ENCODE results near the gene ZNF263. TPM values are rescaled to one million over a fixed set of nuclear protein-coding genes. Genes with fewer than 3 reads are reported as not detected.
A peak's percentile ranks its signal among the peaks of the same experiment; 100 is the strongest.

The ZNF263 gene
- total and polyA plus RNA-seq, 9 of the 15 experiments (the other 6 are each of a cell fraction or from before 2014, with no cell fraction given), result 4.6 to 48.3 (median 31.8) TPM

DNA sequence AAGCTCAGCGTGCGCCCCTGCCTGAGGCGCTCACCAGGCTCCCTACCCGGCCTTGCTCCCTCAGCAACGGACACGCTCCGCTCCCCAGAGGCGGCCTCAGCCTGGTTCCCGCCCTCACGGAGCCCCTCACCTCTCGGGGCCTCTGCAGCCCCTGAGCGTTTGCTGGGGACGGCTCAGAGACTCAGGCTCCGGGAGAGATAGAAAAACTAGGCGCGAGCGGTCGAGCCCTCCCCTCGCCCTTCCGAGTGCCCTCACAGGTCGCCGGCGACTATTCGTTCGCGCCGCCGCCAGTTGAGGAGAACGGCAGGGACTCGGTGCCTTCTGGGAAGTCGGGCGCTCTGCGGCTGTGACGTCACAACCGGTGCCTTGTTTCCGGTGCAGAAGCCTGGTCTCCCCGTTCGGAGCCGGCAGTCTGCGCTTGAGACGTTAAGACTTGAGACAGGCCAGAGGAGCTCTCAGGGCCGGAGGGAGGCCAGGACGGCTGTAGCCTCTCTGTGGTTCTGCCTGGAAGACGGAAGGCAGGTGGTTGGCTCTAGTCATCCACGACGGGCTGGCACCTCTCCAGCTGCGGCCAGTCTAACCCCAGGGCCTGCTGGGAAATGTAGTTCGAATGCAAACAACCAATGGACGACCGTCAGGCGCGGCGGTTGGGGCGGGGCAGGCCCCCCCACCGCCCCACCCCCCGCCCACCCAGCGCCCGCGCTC, 48.3 kb upstream of the ZNF263 start, which contains the start of gene ZNF200 (continued):
- TF ChIP-seq CCNT2 (IDR thresholded peaks at IDR 0.05; ENCODE audit: borderline replicate concordance, extremely low read depth, insufficient read length, low read depth, low read length) (no peak), ZNF76 (CRISPR knock-in tag; IDR thresholded peaks at IDR 0.05; ENCODE audit: borderline replicate concordance) (peak; percentile 60; the same call in 1 of the 2 replicates), OTX1 (CRISPR knock-in tag; IDR thresholded peaks at IDR 0.05) (no peak), MCM5 (IDR thresholded peaks at IDR 0.05; ENCODE audit: low read depth) (no peak), ZNF212 (CRISPR knock-in tag; IDR thresholded peaks at IDR 0.05) (no peak), SREBF1 (IDR thresholded peaks at IDR 0.05; ENCODE audit: borderline replicate concordance, low read depth, low read length) (no peak), COPS2 (conservative IDR thresholded peaks at IDR 0.05) (no peak), SMARCB1 (IDR thresholded peaks at IDR 0.05; ENCODE audit: insufficient read length, low read depth) (no peak), PTBP1 (IDR thresholded peaks at IDR 0.05; ENCODE audit: low read depth, low read length) (no peak), PTTG1 (tag; IDR thresholded peaks at IDR 0.05; ENCODE audit: low read depth) (no peak), MTA1 (IDR thresholded peaks at IDR 0.05; ENCODE audit: borderline replicate concordance) (peak; percentile 81), CHD1 (IDR thresholded peaks at IDR 0.05; ENCODE audit: low read length) (no peak), NR2C2 (CRISPR knock-in tag; IDR thresholded peaks at IDR 0.05) (no peak), NR2C2 (tag; IDR thresholded peaks at IDR 0.05) (peak; percentile 93), HDAC1 (IDR thresholded peaks at IDR 0.05) (peak in 1 of 2 experiments; percentile 95; a peak in 2 of 4 replicates), TBP (optimal IDR thresholded peaks at IDR 0.05; ENCODE audit: low read depth, low read length) (peak; percentile 43), ATF7 (IDR thresholded peaks at IDR 0.05) (peak; percentile 94), BACH1 (tag; IDR thresholded peaks at IDR 0.05) (no peak)
- TF ChIP-seq, protein P1, sequence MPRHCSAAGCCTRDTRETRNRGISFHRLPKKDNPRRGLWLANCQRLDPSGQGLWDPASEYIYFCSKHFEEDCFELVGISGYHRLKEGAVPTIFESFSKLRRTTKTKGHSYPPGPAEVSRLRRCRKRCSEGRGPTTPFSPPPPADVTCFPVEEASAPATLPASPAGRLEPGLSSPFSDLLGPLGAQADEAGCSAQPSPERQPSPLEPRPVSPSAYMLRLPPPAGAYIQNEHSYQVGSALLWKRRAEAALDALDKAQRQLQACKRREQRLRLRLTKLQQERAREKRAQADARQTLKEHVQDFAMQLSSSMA (CRISPR knock-in tag; IDR thresholded peaks at IDR 0.05), result no peak
- TF ChIP-seq, protein P2, sequence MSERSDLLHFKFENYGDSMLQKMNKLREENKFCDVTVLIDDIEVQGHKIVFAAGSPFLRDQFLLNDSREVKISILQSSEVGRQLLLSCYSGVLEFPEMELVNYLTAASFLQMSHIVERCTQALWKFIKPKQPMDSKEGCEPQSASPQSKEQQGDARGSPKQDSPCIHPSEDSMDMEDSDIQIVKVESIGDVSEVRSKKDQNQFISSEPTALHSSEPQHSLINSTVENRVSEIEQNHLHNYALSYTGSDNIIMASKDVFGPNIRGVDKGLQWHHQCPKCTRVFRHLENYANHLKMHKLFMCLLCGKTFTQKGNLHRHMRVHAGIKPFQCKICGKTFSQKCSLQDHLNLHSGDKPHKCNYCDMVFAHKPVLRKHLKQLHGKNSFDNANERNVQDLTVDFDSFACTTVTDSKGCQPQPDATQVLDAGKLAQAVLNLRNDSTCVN (CRISPR knock-in tag; IDR thresholded peaks at IDR 0.05), result no peak
- TF ChIP-seq, protein P3, sequence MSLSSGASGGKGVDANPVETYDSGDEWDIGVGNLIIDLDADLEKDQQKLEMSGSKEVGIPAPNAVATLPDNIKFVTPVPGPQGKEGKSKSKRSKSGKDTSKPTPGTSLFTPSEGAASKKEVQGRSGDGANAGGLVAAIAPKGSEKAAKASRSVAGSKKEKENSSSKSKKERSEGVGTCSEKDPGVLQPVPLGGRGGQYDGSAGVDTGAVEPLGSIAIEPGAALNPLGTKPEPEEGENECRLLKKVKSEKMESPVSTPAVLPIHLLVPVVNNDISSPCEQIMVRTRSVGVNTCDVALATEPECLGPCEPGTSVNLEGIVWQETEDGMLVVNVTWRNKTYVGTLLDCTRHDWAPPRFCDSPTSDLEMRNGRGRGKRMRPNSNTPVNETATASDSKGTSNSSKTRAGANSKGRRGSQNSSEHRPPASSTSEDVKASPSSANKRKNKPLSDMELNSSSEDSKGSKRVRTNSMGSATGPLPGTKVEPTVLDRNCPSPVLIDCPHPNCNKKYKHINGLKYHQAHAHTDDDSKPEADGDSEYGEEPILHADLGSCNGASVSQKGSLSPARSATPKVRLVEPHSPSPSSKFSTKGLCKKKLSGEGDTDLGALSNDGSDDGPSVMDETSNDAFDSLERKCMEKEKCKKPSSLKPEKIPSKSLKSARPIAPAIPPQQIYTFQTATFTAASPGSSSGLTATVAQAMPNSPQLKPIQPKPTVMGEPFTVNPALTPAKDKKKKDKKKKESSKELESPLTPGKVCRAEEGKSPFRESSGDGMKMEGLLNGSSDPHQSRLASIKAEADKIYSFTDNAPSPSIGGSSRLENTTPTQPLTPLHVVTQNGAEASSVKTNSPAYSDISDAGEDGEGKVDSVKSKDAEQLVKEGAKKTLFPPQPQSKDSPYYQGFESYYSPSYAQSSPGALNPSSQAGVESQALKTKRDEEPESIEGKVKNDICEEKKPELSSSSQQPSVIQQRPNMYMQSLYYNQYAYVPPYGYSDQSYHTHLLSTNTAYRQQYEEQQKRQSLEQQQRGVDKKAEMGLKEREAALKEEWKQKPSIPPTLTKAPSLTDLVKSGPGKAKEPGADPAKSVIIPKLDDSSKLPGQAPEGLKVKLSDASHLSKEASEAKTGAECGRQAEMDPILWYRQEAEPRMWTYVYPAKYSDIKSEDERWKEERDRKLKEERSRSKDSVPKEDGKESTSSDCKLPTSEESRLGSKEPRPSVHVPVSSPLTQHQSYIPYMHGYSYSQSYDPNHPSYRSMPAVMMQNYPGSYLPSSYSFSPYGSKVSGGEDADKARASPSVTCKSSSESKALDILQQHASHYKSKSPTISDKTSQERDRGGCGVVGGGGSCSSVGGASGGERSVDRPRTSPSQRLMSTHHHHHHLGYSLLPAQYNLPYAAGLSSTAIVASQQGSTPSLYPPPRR (CRISPR knock-in tag; IDR thresholded peaks at IDR 0.05; ENCODE audit: borderline replicate concordance), result no peak
- TF ChIP-seq, protein P4, sequence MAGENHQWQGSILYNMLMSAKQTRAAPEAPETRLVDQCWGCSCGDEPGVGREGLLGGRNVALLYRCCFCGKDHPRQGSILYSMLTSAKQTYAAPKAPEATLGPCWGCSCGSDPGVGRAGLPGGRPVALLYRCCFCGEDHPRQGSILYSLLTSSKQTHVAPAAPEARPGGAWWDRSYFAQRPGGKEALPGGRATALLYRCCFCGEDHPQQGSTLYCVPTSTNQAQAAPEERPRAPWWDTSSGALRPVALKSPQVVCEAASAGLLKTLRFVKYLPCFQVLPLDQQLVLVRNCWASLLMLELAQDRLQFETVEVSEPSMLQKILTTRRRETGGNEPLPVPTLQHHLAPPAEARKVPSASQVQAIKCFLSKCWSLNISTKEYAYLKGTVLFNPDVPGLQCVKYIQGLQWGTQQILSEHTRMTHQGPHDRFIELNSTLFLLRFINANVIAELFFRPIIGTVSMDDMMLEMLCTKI (IDR thresholded peaks at IDR 0.05; ENCODE audit: partially characterized antibody), result no peak
